CD4-positive, alpha-beta T cell (primary cell): ENCODE measurements around the gene MAJIN. TPM values are rescaled to one million over a fixed set of nuclear protein-coding genes. Genes with fewer than 3 reads are reported as not detected.

ENCODE experiments used
- ATAC-seq: fragments of 200-7000 bp; cut with Tn5 transposase; one replicate; pipeline ENCODE4 v1.10.0; 2022; ENCODE audit warnings: mild to moderate bottlenecking; ENCODE audit not compliant: poor library complexity
- CTCF ChIA-PET: fragments of 350-600 bp; sonication (Branson Sonifier 250); formaldehyde crosslinking; loops from one replicate; lab custom pipeline; 2021; ENCODE audit warnings: antibody characterized with exemption, inconsistent platforms; lab: Charles Lee
- POLR2A ChIA-PET: fragments of 350-600 bp; sonication (Branson Sonifier 250); formaldehyde crosslinking; loops from one replicate; lab custom pipeline; 2021; ENCODE audit warnings: antibody characterized with exemption, inconsistent platforms; lab: Charles Lee
- DNase-seq, 14 experiments: peaks; one replicate each; pipeline ENCODE4 v3.0.0-alpha.2; 2013 to 2020; ENCODE audit warnings: mixed read lengths in 2 of 14
- H3K27ac ChIP-seq, 2 donors: one replicate each; pipeline versions ENCODE4 v1.5.1 to v1.7.0; 2013; ENCODE audit warnings: low read length in 2 of 2, low read depth in 1 of 2, mild to moderate bottlenecking in 1 of 2
- H3K27me3 ChIP-seq, 2 experiments: 1 replicate in 1 of 2; 2 replicates in 1 of 2; pipeline versions ENCODE4 v1.6.1 to v1.7.0; 2013; ENCODE audit warnings: low read length in 2 of 2, control low read depth in 1 of 2, mild to moderate bottlenecking in 1 of 2, moderate library complexity in 1 of 2; ENCODE audit not compliant: insufficient read depth in 2 of 2, control insufficient read depth in 1 of 2
- H3K36me3 ChIP-seq: one replicate; pipeline ENCODE4 v1.6.1; 2013; ENCODE audit warnings: low read length, control low read depth; ENCODE audit not compliant: insufficient read depth
- H3K4me1 ChIP-seq: one replicate; pipeline ENCODE4 v1.6.1; 2013; ENCODE audit warnings: low read length, control low read depth; ENCODE audit not compliant: insufficient read depth
- H3K4me3 ChIP-seq: one replicate; pipeline ENCODE4 v1.5.1; 2013; ENCODE audit warnings: mild to moderate bottlenecking, low read length, moderate library complexity
- H3K9me3 ChIP-seq, 2 experiments: 1 replicate in 1 of 2; 2 replicates in 1 of 2; pipeline versions ENCODE4 v1.6.1 to v1.7.0; 2013; ENCODE audit warnings: low read length in 2 of 2, mild to moderate bottlenecking in 2 of 2, control low read depth in 1 of 2, moderate library complexity in 1 of 2; ENCODE audit not compliant: control insufficient read depth in 1 of 2, insufficient read depth in 1 of 2
- H3K27ac Mint-ChIP-seq: one replicate; pipeline ENCODE4 v1.8.0; 2020; ENCODE audit warnings: mixed read lengths
- H3K27me3 Mint-ChIP-seq: one replicate; pipeline ENCODE4 v1.8.0; 2021; ENCODE audit warnings: mixed read lengths
- H3K36me3 Mint-ChIP-seq: one replicate; pipeline ENCODE4 v1.8.0; 2021; ENCODE audit warnings: low read depth, mixed read lengths
- H3K4me1 Mint-ChIP-seq: one replicate; pipeline ENCODE4 v1.8.0; 2021; ENCODE audit warnings: low read depth, mixed read lengths
- H3K4me3 Mint-ChIP-seq: one replicate; pipeline ENCODE4 v1.8.0; 2020; ENCODE audit warnings: mild to moderate bottlenecking, mixed read lengths
- H3K9me3 Mint-ChIP-seq: one replicate; pipeline ENCODE4 v1.8.0; 2020; ENCODE audit warnings: mixed read lengths
- intact Hi-C, 2 experiments: fragments of 100-400 bp; cut with DNase I in 1 of 2; cut with micrococcal nuclease in 1 of 2; formaldehyde crosslinking; loops; one replicate each; pipeline versions ENCODE4 v1.15.1 to v1.9.0; 2023 to 2025; cut with DNase I, micrococcal nuclease
- total RNA-seq, 174 experiments: library from RNA in 2 of 174; stranded (reverse) in 2 of 174; gene quantifications; one replicate each; pipeline ENCODE4 v1.2.3 and lab custom pipeline; 2021 to 2026
- TF ChIP-seq, protein P1 (sequence below): fragments of 200-600 bp; IDR thresholded peaks from one replicate; pipeline ENCODE4 v1.8.0; 2022; ENCODE audit warnings: antibody characterized with exemption, mild to moderate bottlenecking

MAJIN gene
- total RNA-seq, 2 experiments from 2014 or later = 0.50 to 0.55 TPM

DNA sequence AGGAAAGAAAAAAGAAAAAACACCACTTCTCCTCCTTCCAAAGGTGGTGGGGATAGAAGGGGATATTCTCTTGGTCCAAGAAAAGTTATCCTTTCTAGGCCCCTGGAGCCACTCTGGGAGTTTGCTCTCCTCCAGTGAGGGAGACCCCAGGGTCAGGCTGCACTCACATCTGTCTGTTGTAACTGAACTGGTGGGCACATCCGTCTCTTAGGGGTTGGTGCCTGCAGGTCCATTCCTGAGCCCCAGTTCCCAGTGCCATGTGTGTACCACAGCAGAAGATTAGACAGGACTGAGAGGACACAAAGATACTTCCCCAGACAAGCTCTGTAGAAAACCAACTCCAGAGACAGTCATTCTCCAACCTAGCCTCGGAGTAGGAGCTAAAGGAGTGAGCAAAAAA is 51.8 kb downstream of the MAJIN start:
- Histone ChIP-seq H3K36me3 (no peaks in the 10 kb centered on the region), H3K9me3 (no peaks in the 10 kb centered on the region), H3K4me3 (no peak overlapping the region), H3K4me1 (peaks cover 46% of the 10 kb centered on the region), H3K27ac (no peak overlapping the region), H3K27me3 (no peaks in the 10 kb centered on the region)
- Mint-ChIP-seq H3K4me3 (no peak overlapping the region), H3K27ac (no peak overlapping the region), H3K27me3 (no peaks in the 10 kb centered on the region), H3K9me3 (no peaks in the 10 kb centered on the region), H3K36me3 (peaks cover 22% of the 10 kb centered on the region), H3K4me1 (peaks cover 38% of the 10 kb centered on the region)
- ATAC-seq (no peak), DNase-seq (peak in 1 of 14 experiments; percentile 3)
- ChIA-PET CTCF (no interaction called here), POLR2A (no interaction called here)
- intact Hi-C loops = loop anchor here in 1 of 2 experiments (5.0 kb wide), 3 partner anchors 162 to 233 kb away; partner anchors contain the start of genes CDCA5, ZFPL1 and ZNHIT2
- TF ChIP-seq, protein P1, sequence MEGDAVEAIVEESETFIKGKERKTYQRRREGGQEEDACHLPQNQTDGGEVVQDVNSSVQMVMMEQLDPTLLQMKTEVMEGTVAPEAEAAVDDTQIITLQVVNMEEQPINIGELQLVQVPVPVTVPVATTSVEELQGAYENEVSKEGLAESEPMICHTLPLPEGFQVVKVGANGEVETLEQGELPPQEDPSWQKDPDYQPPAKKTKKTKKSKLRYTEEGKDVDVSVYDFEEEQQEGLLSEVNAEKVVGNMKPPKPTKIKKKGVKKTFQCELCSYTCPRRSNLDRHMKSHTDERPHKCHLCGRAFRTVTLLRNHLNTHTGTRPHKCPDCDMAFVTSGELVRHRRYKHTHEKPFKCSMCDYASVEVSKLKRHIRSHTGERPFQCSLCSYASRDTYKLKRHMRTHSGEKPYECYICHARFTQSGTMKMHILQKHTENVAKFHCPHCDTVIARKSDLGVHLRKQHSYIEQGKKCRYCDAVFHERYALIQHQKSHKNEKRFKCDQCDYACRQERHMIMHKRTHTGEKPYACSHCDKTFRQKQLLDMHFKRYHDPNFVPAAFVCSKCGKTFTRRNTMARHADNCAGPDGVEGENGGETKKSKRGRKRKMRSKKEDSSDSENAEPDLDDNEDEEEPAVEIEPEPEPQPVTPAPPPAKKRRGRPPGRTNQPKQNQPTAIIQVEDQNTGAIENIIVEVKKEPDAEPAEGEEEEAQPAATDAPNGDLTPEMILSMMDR = no peak

DNA sequence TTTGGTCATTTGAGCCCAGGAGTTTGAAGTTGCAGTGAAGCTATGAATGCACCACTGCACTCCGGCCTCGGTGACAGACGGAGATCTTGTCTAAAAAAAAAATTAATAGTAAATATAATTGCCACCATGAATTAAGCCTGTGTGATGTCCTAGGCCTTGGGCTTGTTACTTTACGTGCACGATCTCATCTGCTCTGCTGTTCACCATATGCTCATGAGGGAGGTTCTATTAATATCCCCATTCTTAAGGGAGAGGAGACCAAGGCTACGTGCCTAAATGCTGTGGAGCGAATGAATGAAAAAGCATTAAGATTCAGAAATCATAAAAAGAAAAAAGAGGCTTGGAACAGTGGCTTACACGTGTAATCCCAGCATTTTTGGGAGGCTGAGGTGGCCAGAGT is 52.3 kb downstream of the MAJIN start:
- H3K9me3 ChIP-seq = no peaks in the 10 kb centered on the region
- peaks cover 22% of the 10 kb centered on the region for H3K36me3 Mint-ChIP-seq
- H3K4me3 ChIP-seq = no peak overlapping the region
- no peak for ATAC-seq
- no peak overlapping the region for H3K27ac ChIP-seq
- no peaks in the 10 kb centered on the region for H3K36me3 ChIP-seq
- CTCF ChIA-PET = no interaction called here
- peaks cover 45% of the 10 kb centered on the region for H3K4me1 ChIP-seq
- H3K27me3 ChIP-seq = no peaks in the 10 kb centered on the region
- TF ChIP-seq, protein P1 = no peak
- POLR2A ChIA-PET = no interaction called here
- intact Hi-C loops = loop anchor here (5.0 kb wide), 6 partner anchors 53 to 232 kb away; partner anchors contain the start of genes CDCA5 (in 1 of the 2), FAU (in 1 of the 2), MAJIN (in 1 of the 2) and MRPL49 (in 1 of the 2)
- peaks cover 35% of the 10 kb centered on the region for H3K4me1 Mint-ChIP-seq
- H3K9me3 Mint-ChIP-seq = no peaks in the 10 kb centered on the region
- H3K27ac Mint-ChIP-seq = no peak overlapping the region
- no peak overlapping the region for H3K4me3 Mint-ChIP-seq
- peak in 1 of 14 experiments; percentile 1 for DNase-seq
- H3K27me3 Mint-ChIP-seq = no peaks in the 10 kb centered on the region

DNA sequence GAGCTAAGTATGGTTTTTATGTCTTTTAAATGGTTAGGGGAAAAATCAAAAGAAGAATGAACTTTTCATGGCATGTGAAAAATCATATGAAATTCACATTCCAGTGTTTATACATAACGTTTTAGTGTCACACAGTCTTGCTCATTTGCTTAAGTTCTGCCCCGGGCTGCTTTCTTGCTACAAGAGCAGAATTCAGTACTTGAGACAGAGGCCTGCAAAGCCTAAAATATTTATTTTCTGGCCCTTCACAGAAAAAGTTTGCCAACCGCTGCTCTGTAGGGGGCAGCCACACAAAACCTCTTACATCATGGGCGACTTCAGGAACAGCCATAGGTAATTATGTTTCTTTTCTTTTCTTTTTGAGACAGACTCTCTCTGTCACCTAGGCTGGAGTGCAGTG is 53.9 kb downstream of the MAJIN start:
- Mint-ChIP-seq H3K27me3 (no peaks in the 10 kb centered on the region), H3K9me3 (no peaks in the 10 kb centered on the region), H3K36me3 (peaks cover 24% of the 10 kb centered on the region), H3K27ac (peak overlapping the region; percentile 81), H3K4me3 (peak overlapping the region; percentile 93), H3K4me1 (peaks cover 26% of the 10 kb centered on the region)
- ATAC-seq (no peak), DNase-seq (peak in 2 of 14 experiments; percentile 1 to 34)
- TF ChIP-seq, protein P1 = no peak
- H3K36me3 ChIP-seq = peaks cover 12% of the 10 kb centered on the region
- H3K4me3 ChIP-seq = peak overlapping the region; percentile 43
- no peaks in the 10 kb centered on the region for H3K9me3 ChIP-seq
- POLR2A ChIA-PET = interaction anchor here (1.2 kb wide), 1 partner anchor 123 kb away, joined by 5 read pairs; the partner anchor contains the start of gene SAC3D1
- no peaks in the 10 kb centered on the region for H3K27me3 ChIP-seq
- H3K27ac ChIP-seq = peak overlapping the region; percentile 14 to 54
- CTCF ChIA-PET = no interaction called here
- intact Hi-C loops = loop anchor here (5.0 kb wide), 3 partner anchors 54 to 214 kb away; partner anchors contain the start of genes FAU (in 1 of the 2), MAJIN (in 1 of the 2), MRPL49 (in 1 of the 2) and SYVN1 (in 1 of the 2)
- H3K4me1 ChIP-seq = peaks cover 33% of the 10 kb centered on the region
